Measurements from ENCODE around the gene CFAP90. TPM values are rescaled to one million over a fixed set of nuclear protein-coding genes. Genes with fewer than 3 reads are reported as not detected.

CFAP90 gene
- polyA plus RNA-seq, 12 donors, result 0.08 to 0.44 (median 0.17) TPM; not detected in 2

DNA sequence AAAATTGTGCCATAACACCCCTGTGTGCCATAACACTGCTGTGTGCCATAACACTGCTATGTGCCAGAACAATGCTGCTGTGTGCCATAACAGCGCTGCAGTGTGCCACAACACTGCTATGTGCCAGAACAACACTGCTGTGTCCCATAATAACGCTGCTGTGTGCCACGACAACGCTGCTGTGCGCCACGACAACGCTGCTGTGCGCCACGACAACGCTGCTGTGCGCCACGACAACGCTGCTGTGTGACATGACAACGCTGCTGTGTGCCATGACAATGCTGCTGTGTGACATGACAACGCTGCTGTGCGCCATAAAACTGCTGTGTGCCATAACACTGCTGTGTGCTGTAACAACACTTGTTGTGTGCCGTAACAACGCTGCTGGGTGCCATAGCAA lies 25.9 kb downstream of the CFAP90 start:
- DNase-seq, result no peak

DNA sequence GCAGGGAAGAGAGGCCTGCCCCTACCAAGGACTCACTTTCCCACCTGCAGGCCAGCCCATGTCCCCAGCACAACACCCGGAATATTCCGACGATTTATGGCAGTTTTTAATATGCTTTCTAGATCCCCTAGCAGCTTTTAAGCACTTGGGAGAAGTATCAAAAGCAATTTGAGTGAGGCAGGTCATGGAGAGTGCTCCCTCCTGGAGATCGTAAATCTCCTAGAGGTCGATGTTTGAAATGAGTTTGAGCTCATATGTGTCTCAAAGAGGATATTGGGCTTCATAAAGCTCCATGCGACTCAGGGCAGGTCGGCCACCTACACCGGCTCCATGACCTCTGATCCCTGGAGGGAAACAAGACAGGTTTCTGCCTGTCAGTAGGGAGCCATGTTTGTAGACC lies 27.3 kb downstream of the CFAP90 start:
- no peak for DNase-seq

DNA sequence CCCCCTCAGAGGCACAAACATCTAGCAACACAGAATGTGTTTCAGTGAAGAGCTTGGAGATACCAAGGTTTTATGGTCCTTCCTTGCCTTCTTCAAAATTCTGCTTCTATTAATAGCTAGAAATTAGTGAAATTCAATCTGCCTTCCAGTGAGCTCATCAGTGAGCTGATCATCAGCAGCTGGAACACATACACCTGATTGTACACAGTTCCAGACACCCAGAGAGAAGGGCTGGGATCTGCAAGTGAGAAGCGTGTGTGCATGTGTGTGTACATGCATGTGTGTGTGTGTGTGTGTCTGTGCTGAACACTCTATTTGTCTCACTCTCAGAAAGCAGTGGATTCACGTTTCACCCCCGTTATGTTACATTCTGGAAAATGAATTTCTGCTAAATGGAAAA lies 28.5 kb downstream of the CFAP90 start:
- no peak for DNase-seq

DNA sequence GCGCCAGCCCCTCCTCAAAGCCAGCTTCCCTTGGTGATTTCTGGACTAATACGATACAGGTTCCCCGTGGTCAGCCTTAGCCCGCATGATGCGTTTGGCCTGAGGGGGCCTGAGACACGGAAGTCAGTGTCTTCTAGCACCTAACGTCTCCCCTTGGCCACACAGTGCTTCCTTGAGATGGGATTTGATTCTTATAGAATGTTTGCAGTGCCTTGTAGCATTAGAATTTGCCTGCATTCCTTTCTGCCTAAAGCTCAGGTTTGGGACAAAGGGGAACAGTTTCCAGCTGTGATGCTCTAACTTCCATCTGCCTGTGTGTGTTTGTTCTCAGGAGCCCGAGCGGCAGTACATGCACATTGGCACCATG lies 34.4 kb downstream of the CFAP90 start:
- DNase-seq, result no peak

DNA sequence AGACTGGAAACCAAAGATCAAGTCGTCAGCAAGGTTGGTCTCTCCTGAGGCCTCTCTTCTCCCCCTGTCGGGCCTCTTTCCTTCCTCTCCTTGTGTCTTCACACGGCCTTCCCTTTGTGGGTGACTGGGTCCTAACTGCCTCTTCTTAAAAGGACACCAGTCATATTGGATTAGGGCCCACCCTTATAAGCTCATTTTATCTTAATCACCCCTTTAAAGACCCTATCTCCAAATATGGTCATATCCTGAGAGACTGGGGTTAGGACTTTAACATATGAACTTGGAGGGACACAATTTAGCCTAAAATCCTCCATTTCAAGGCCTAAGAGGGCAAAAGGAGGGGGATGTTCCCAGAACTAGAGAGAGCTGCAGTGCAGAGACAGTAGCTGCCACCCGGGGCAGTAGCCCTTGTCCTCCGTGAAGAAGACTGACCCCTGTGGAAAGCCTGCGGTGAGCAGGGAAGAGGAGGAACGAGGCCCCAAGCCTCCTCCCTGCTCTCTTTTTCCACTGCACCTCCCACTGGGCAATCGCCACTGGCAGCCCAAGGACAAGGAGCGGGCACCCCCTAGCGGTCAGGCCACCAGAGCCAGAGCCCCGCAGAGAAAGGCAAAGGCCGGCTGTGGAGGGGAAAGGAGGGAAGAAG lies 34.9 kb downstream of the CFAP90 start:
- peak; percentile 46 for DNase-seq

DNA sequence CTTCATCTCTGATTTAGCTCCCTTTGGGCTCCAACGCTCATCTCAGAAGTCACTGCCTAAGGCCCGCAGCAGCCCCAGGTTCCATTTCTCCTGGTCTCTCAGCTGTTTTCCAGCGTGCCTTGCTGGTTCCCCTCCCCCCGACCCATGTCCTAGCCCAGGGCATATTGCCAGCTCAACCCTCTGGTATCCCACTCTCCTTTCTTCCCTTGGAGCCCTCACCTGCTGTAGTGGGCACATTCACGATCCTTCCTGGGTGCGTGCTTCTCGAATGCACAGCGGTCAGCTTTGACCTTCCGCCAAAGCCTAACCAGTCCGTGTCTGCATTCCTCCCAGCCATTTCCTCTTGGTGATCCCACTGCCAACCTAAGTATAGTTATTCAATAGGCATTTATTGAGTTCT lies 36.1 kb downstream of the CFAP90 start:
- DNase-seq, result no peak

DNA sequence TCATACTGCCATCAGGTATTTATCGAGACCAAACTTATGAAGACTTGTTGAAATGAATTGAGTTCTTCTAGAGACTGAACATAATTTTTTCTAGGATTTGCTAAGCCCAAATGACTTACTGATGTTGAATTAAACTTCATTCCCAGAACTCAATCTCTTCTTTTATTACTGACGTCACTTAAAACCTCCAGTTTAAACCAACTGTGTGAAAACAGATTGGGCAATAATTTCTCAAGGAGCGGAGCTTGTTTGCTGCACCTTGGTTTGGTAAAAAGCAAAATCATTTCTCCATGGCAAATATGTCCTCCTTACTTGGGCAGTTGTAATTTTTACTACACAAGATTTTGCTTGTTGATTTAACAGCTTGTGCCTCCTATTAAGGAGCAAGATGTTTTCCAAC lies 37.4 kb downstream of the CFAP90 start:
- no peak for DNase-seq

DNA sequence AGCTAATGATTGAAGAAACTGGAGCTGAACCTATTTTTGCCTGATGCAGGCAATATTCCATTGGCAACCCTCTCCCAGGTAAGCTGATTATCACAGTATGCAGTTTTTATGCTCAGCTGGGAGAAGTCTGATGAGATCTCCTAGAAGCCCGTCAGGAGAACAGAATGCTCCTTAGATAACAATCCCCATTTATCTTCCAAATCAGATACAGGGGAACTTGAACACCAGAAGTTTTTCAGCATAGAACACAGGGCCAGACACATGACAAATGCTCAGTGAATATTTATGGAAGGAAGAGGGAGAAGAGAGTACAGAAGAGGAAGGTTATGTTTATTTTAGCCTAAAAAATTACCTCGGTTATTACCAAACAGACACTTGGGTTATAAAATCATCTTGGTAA lies 37.9 kb downstream of the CFAP90 start:
- DNase-seq, result no peak

DNA sequence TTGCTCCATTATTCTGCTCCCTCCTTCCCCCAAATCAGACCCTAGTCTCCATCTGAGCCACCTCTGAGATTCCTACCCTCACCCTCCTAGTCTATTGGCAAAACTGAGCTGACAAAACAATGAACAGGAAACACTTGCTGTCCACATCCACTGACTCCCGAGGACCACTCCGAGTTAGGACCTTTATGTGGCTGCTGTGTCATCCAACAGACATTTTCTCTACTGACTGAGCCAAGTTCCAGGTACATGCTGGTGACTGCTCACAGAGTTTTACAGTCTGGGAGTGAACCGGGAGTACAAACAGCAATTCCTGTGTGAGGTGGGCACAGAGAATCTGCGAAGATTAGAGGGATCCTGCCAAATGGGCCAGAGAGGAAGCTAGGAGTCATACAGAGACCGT lies 39.2 kb downstream of the CFAP90 start:
- no peak for DNase-seq

DNA sequence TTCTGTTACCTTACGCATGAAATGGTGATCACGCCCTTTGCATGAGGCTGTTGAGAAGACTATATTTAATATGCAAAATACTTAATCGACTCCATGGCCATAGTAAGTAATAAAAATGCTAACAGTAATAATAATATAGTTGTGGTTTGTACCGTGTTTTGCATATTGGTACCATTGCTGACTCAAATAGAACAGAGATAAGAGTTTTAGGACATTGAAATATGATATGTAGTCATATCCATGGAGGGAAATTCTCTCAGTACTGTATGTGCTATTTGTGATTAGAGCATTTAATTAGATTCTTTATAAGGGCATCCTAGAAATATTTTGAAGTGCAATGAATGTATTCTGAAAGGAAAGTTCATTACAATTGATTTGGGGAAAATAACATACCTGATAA lies 41.9 kb downstream of the CFAP90 start:
- DNase-seq, result no peak

DNA sequence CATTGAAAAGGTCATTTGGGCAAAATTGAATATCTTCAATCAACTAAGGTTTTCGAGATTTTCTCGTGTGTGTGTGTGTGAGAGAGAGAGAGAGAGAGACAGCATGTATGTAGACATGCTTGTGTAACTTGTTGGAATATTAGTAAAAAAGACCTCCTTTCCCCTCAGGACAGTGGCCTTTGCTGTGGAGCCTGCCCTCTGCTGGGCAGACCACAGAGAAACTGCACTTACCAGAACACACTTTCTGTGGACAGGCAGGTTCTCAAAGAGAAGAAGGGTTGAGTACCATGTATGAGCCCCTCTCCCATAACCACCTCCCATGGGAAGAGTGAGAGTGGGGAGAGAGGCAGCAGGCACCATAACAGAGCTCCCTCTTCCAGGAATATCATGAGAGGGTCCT lies 45.6 kb downstream of the CFAP90 start:
- no peak for DNase-seq

DNA sequence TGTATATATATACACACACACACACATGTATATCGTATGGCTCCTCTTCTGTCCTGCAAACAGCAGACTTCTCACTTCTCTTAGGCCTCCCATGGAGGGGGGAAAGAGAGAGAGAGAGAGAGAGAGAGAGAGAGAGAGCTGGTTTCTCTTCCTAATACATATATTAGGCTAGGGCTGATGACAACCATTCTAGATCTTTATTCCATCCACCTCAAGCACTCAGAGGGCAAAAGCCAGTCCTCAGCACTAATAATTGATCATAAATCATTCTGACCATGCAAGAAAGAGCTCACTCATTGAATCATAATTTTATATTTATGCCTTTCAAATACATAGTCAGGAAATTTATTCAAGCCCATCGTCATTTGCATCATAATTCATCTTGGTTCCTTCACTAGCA lies 47.0 kb downstream of the CFAP90 start:
- no peak for DNase-seq

DNA sequence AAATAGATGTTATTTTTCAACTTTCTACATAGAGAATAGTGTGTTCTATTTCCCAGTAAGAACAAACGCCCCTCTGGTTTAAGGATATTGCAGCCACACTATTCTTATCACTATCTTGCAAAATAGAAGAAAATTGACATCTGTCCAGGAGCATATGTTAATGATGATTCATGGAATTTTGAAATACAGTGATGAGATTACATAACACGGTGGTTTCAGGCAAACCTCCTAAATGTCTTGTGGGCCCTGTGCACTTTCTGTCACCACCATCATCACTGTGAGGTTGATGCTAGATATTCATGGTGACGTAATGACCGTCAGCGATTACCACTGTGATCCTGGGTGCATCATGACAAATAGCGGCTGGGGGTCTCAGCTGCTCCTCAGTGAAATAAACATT lies 48.1 kb downstream of the CFAP90 start:
- DNase-seq, result no peak

DNA sequence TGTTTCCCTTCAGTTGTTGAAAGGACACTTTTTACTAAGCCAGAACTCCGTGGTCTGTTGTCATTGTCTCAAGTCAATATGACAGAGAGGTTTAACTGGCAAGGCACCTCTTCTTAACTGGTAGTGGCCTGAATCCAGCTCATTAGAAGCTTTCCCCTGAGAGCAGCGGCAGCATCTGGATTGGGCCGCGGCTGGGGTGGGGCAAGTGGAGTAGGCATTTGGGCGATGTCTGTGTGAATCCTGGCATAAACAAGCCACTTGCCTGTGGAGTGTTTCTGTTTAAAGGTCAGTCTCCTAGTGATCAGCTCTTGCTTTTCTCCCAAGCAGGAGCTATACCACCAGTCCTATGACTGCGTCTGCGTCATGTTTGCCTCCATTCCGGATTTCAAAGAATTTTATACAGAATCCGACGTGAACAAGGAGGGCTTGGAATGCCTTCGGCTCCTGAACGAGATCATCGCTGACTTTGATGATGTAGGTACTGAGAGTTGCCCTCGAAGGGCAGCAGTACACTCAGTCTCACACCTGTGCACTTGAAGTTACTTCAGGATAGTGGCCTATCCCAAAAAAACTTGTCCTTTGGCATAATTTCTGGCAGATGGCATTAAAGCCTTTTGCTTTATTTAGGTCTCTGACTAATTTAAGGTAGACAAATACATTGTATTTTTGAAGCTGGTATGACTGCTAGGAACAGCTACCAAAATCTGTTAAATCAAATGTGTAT lies 48.9 kb downstream of the CFAP90 start:
- no peak for DNase-seq

DNA sequence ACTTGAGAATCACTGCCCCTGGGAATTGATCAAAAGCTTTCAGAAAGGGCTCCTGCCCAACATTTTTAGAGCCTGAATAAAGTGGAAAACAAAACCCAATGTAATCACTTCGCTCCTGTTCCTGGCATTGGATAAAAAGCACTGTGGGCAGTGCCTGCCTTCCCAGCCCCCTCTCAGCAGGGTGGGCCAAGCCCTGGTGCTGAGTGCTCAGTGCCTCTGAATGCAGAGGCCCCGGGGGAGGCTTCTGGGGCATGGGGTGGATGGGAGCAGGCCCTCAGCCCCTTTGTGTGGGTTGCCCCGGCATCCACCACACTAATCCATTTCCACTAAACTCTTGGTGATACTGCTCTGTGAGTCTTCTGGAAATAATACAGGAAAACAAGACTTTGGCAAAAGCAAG lies 55.6 kb downstream of the CFAP90 start:
- DNase-seq, result no peak

DNA sequence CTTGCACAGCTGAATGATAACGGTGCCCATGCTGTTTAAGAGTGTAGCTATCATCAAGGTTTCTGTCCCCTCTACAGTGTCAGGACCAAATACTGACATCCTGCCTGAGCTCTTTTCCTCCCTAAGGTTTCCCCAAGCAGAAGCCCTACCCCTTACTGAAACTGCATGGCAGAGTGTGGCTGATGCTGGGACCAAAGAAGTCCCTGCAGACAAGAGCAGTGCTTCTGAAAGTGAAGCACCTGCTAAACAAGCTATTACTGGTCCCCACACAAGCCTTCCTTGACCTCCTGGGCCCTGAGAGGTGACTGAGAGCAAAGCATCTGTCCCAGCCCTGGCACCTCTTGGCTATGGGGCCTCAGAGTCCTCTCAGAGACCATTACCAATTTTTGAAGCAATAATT lies 56.1 kb downstream of the CFAP90 start:
- DNase-seq, result no peak

DNA sequence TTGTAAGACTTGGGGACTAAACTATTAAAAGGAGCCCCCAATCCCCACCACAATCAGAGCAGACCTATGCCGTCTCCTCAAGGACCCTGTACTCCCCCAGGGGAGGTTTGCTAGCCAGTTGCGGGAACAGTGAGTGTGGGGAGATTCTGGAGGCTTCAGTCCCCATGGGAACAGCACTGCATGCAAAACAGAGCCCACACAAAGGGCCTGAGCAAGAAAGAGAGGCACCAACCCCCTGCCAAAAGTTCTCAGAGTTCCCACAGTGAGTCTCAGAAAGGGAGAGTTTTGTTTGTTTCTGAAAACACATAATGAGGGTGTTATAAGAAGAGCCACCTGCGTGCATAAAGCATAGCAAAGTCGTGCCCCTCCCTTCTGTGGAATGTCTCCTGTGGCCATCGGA lies 56.6 kb downstream of the CFAP90 start:
- no peak for DNase-seq

DNA sequence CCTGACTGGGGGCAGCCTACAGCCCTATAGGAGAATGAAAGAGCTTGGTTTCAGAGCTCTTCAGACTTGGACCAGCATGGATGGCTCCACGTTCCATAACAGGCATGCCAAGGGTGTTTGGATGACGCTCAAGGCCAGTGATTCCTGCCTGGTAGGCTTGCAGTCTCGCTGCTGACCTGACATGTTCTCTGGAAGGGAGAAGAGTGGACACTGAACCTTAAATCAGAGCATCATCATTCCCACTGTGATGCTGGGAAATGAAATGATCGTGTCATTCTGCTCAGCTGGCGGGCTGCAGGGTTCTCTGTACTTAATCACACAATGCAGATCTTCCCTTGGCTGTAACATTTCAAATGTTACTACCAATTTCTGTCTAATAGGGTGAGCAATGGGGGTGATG lies 57.0 kb downstream of the CFAP90 start:
- no peak for DNase-seq

DNA sequence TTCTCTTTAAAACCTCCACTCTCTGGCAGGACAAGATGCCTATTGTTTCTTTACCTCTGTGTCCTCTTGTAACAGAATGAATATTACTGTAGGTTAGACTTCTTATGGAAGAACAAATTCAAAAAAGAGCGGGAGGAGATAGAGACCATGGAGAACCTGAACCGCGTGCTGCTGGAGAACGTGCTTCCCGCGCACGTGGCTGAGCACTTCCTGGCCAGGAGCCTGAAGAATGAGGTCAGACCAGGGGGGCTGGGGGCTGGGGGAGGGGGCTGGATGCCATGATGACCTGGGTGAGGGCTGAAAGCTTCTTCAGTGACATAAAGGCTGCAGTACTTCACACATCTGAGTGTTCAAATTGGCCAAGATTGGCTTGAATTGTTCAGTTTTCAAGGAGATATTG lies 61.4 kb downstream of the CFAP90 start:
- DNase-seq, result no peak

DNA sequence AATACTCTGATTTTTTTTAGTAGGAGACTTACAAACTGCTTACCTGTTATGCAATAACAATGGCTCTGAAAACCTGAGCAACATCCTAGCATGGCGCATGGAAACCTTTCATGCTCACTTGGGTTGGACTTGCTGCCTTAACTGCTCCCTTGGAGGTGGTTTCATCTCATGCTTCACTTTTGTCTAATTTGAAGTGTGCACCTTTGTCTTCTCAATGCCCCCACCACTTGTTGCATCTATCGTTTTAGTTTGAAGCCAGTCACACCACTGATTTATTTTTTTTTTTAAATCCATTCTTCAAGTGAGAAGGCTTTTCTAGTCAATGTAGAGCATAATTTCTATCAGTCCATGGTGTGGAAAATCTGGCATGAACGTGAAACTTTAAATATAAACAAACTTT lies 63.2 kb downstream of the CFAP90 start:
- DNase-seq, result no peak

DNA sequence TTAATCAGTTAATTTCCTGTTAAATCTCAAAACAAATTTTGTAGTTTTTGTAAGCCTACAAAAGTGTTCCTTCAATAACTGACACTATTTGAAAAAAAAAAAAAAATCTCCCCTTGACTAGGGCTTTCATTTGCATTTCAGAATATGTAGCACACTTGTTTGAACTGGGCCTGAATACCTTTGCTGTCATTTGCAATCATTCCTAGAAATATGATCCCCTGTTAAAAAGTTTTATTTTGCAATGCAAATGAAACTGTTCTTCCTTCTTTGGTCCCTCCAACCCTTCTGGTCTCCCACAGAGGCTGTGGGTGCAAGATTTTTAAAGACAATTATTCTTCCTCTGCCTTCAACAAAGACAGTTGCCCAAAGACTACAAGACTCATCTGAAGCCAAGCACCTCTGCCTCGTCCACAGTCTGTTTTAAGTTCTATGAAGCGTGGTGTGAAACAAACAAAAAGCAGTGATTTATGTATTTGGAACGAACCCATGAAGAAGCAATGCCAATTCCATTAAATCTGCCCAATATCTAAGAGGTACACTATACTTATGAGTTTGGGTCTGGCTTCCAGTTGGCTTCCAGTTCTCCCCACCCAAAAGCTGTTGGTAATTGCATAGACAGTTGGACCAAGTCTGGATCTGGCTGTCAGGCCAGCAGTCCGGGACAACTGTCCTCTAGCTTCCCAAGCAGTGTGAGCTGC lies 66.1 kb downstream of the CFAP90 start:
- DNase-seq, result no peak

DNA sequence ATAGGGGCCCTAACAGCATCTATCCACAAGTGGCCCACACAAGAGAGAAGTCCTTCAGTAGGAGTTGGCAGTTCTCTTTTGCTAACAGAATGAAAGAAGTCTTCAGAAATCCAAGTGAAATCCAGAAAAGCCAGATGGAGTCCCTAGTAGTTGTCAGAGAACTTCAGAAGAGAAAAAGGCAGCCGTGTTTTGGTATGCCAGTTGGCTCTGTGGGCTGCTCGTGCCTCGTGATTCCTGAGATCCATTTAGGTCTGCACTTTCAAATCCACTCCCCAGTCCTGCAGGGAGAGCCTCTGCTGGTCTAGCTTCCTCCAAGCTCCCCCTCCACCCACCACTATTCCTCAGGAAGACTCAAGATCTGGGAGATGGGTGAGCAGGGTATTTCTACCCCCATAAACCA lies 69.0 kb downstream of the CFAP90 start:
- DNase-seq, result no peak
